HepG2 (cell line): ENCODE results near the gene TM2D1. TPM values are rescaled to one million over a fixed set of nuclear protein-coding genes. Genes with fewer than 3 reads are reported as not detected.

ENCODE experiments used
- ATAC-seq: fragments of 200-7000 bp; cut with Tn5 transposase; 3 replicates; pipeline ENCODE4 v1.9.1; 2020; ENCODE audit warnings: mild to moderate bottlenecking, moderate library complexity
- BruUV-seq: library from RNA; stranded (reverse); fragments of 400-500 nt; replicated peaks from 2 replicates; lab custom pipeline; 2021; lab: Mats Ljungman, UMichigan
- CTCF ChIA-PET: fragments of 300-600 bp; formaldehyde crosslinking; extraction: SDS; loops from one replicate; lab custom pipeline; 2021; ENCODE audit warnings: low total read pairs, inconsistent platforms, low intra/inter-chr PET ratio; lab: Yijun Ruan, JAX
- POLR2A ChIA-PET: fragments of 350-600 bp; sonication (Branson Sonifier 250); formaldehyde crosslinking; loops from one replicate; lab custom pipeline; 2020; ENCODE audit warnings: antibody characterized with exemption, inconsistent platforms; lab: Yijun Ruan, JAX
- DNase-seq: peaks from one replicate; pipeline ENCODE4 v3.0.0-alpha.2; 2015; ENCODE audit warnings: low spot score
- FAIRE-seq: peaks from 3 replicates; lab custom pipeline; 2011; peaks lifted over from hg19 to GRCh38; lab: Jason Lieb, UNC
- H2AFZ ChIP-seq: one replicate; pipeline ENCODE4 v1.6.1; 2011; ENCODE audit warnings: low read length, inconsistent platforms
- H3K27ac ChIP-seq: fragments of 300-600 bp; 3 replicates; pipeline ENCODE4 v1.8.0; 2011; ENCODE audit warnings: mixed run types, mild to moderate bottlenecking, mixed read lengths, low read length, inconsistent platforms; ENCODE audit not compliant: insufficient read depth; ENCODE audit errors: extremely low read length
- H3K27me3 ChIP-seq, 2 experiments: fragments of 200-600 bp in 1 of 2; 2 replicates in 1 of 2; 3 replicates in 1 of 2; pipeline versions ENCODE4 v1.6.0 to v1.8.0; 2011; ENCODE audit warnings: low read length in 2 of 2, mild to moderate bottlenecking in 2 of 2, moderate library complexity in 2 of 2, inconsistent platforms in 1 of 2; ENCODE audit not compliant: insufficient read depth in 2 of 2, control insufficient read depth in 1 of 2
- H3K36me3 ChIP-seq, 2 experiments: fragments of 200-600 bp in 1 of 2; replicated peaks in 1 of 2; 2 replicates in 1 of 2; 3 replicates in 1 of 2; pipeline versions ENCODE4 v1.5.1 to v1.8.0; 2011; ENCODE audit warnings: low read length in 2 of 2, inconsistent platforms in 1 of 2; ENCODE audit not compliant: insufficient read depth in 2 of 2, control insufficient read depth in 1 of 2
- H3K4me1 ChIP-seq: 2 replicates; pipeline ENCODE4 v1.5.1; 2012; ENCODE audit warnings: low read length, inconsistent platforms; ENCODE audit not compliant: insufficient read depth
- H3K4me2 ChIP-seq: 2 replicates; pipeline ENCODE4 v1.6.0; 2011; ENCODE audit warnings: low read depth, low read length, inconsistent platforms
- H3K4me3 ChIP-seq, 3 experiments: fragments of 200-600 bp in 1 of 3; sonication (generic), shearing (Covaris generic) in 1 of 3; replicated peaks in 1 of 3; 2 replicates each; pipeline ENCODE4 v1.5.1; 2011 to 2016; ENCODE audit warnings: low read length in 3 of 3, inconsistent platforms in 2 of 3, low read depth in 2 of 3, mild to moderate bottlenecking in 2 of 3, control low read depth in 1 of 3, mixed read lengths in 1 of 3; ENCODE audit not compliant: insufficient read depth in 1 of 3
- H3K79me2 ChIP-seq: one replicate; pipeline ENCODE4 v1.6.1; 2011; ENCODE audit warnings: low read length, inconsistent platforms; ENCODE audit not compliant: insufficient read depth
- H3K9ac ChIP-seq: 2 replicates; pipeline ENCODE4 v1.6.0; 2011; ENCODE audit warnings: mild to moderate bottlenecking, low read depth, low read length, inconsistent platforms; ENCODE audit not compliant: insufficient read depth
- H3K9me3 ChIP-seq: 2 replicates; pipeline ENCODE4 v1.5.1; 2012; ENCODE audit warnings: mild to moderate bottlenecking, low read length
- H4K20me1 ChIP-seq: 2 replicates; pipeline ENCODE4 v1.6.0; 2011; ENCODE audit warnings: inconsistent platforms, mild to moderate bottlenecking, low read length, moderate library complexity; ENCODE audit not compliant: insufficient read depth
- CENPBD1 ChIP-seq: sonication (generic); formaldehyde crosslinking; IDR thresholded peaks from 2 replicates; pipeline ENCODE4 v1.8.0; 2022; ENCODE audit warnings: missing genetic modification reagents, low read depth, mild to moderate bottlenecking, borderline replicate concordance
- GFI1 ChIP-seq: sonication (generic); formaldehyde crosslinking; IDR thresholded peaks from 2 replicates; pipeline ENCODE4 v1.5.0; 2020; ENCODE audit warnings: missing genetic modification reagents, mild to moderate bottlenecking, borderline replicate concordance
- KDM2A ChIP-seq: sonication (generic); formaldehyde crosslinking; IDR thresholded peaks from 2 replicates; pipeline ENCODE4 v1.4.0; 2020; ENCODE audit warnings: low read depth, missing genetic modification reagents, borderline replicate concordance
- KLF15 ChIP-seq: sonication (generic); formaldehyde crosslinking; IDR thresholded peaks from 2 replicates; pipeline ENCODE4 v1.8.1; 2023; ENCODE audit warnings: borderline replicate concordance, mild to moderate bottlenecking, inconsistent platforms, missing genetic modification reagents, mixed read lengths
- MYC ChIP-seq: sonication (generic); formaldehyde crosslinking; IDR thresholded peaks from 2 replicates; pipeline ENCODE4 v1.9.0; 2021; ENCODE audit warnings: missing genetic modification reagents, borderline replicate concordance
- NKX3-1 ChIP-seq: sonication (generic); formaldehyde crosslinking; IDR thresholded peaks from 2 replicates; pipeline ENCODE4 v1.5.0; 2020; ENCODE audit warnings: missing genetic modification reagents
- PITX1 ChIP-seq: sonication (generic); formaldehyde crosslinking; IDR thresholded peaks from 2 replicates; pipeline ENCODE4 v1.5.1; 2020; ENCODE audit warnings: mild to moderate bottlenecking, missing genetic modification reagents
- TAF1 ChIP-seq: sonication (generic); formaldehyde crosslinking; IDR thresholded peaks from 2 replicates; pipeline ENCODE4 v1.4.0; 2020; ENCODE audit warnings: missing genetic modification reagents
- ZFP36 ChIP-seq: fragments of 150-350 bp; IDR thresholded peaks from 2 replicates; pipeline ENCODE4 v1.6.1; 2018; ENCODE audit warnings: borderline replicate concordance, low read length, low read depth; ENCODE audit not compliant: partially characterized antibody
- ZNF205 ChIP-seq: IDR thresholded peaks from 2 replicates; pipeline ENCODE4 v1.6.1; 2018; ENCODE audit warnings: missing biosample characterization, missing genetic modification reagents
- ZNF879 ChIP-seq: sonication (generic); formaldehyde crosslinking; IDR thresholded peaks from 2 replicates; pipeline ENCODE4 v1.8.1; 2023; ENCODE audit warnings: missing genetic modification reagents
- WGBS: methylation state at CpG from one replicate; pipeline ENCODE4 v1.1.6; 2017; ENCODE audit warnings: low lambda C conversion rate; 5-methylcytosine and 5-hydroxymethylcytosine counted together
- in situ Hi-C: cut with HindIII; loops from 2 replicates; pipeline ENCODE4 v1.10.0; 2017; ENCODE audit warnings: low pct_unique_long_range_greater_than_20kb; ENCODE audit not compliant: extremely low pct_ligation_motif_present
- intact Hi-C: fragments of 100-400 bp; cut with micrococcal nuclease; formaldehyde crosslinking; loops from one replicate; pipeline ENCODE4 v1.10.0; 2022; ENCODE audit not compliant: unreplicated experiment
- polyA plus RNA-seq, 8 experiments: library from polyadenylated mRNA; depleted of rRNA in 3 of 8; stranded (reverse) in 7 of 8; unstranded in 1 of 8; fragments of >200 nt; fragmentation: Illumina TruSeq in 4 of 8; extraction: Trizol in 4 of 8; gene quantifications; 2 replicates each; pipeline versions ENCODE4 v1.2.1 to v1.2.3, GENCODE V29; 2011 to 2016; ENCODE audit warnings: low read depth in 4 of 8, missing spikeins in 1 of 8, mixed read lengths in 1 of 8; ENCODE audit not compliant: insufficient read depth in 1 of 8
- total RNA-seq, 5 experiments: library from RNA; depleted of rRNA; stranded (reverse); fragments of >200 nt; fragmentation: Illumina TruSeq; extraction: Trizol; gene quantifications; 2 replicates each; pipeline ENCODE4 v1.2.3, GENCODE V29; 2016; ENCODE audit warnings: low read depth in 1 of 5
- TF ChIP-seq, protein P1 (sequence below): sonication (generic); formaldehyde crosslinking; IDR thresholded peaks from 2 replicates; pipeline ENCODE4 v1.4.0; 2020; ENCODE audit warnings: missing genetic modification reagents

TM2D1 gene
- total and polyA plus RNA-seq, 2 of the 13 experiments (the other 11 are each of a cell fraction or from before 2014, with no cell fraction given), result 26.6 to 49.0 TPM

- TF ChIP-seq CENPBD1 (CRISPR knock-in tag), result no peak
- TF ChIP-seq MYC (CRISPR knock-in tag), result no peak
- no peak for TF ChIP-seq ZNF205 (CRISPR knock-in tag)
- TF ChIP-seq ZNF879, result no peak
- no peak for TF ChIP-seq GFI1 (CRISPR knock-in tag)
These were observed 84.1 kb downstream of the TM2D1 start (continued) for GRCh38 chr1:61640531-61641530.

GRCh38 chr1:61639608-61640336 lies 85.2 kb downstream of the TM2D1 start:
- Histone ChIP-seq H3K4me3 (no peak overlapping the region), H2AFZ (no peak overlapping the region), H3K9me3 (no peaks in the 10 kb centered on the region), H3K36me3 (no peaks in the 10 kb centered on the region), H3K4me2 (no peak overlapping the region), H4K20me1 (no peaks in the 10 kb centered on the region), H3K79me2 (no peaks in the 10 kb centered on the region), H3K27ac (no peak overlapping the region), H3K9ac (no peak overlapping the region), H3K27me3 (peaks cover 0 to 30% of the 10 kb centered on the region in 2 experiments; a peak in 3 of 5 replicates), H3K4me1 (no peaks in the 10 kb centered on the region)
- 46% methylated on average over 11 of the region's 11 CpGs for WGBS
- ChIA-PET POLR2A (no interaction called here), CTCF (no interaction called here)
- no TSS peak for BruUV-seq
- intact Hi-C loops, result no loop called here
- in situ Hi-C loops, result loop anchor here (10.0 kb wide), 1 partner anchor 665 kb away; no protein-coding TSS in a partner anchor
- FAIRE-seq (no peak), ATAC-seq (no peak), DNase-seq (no peak)
- no peak for TF ChIP-seq NKX3-1 (CRISPR knock-in tag)
- no peak for TF ChIP-seq KLF15 (CRISPR knock-in tag)
- TF ChIP-seq KDM2A (CRISPR knock-in tag), result no peak
- TF ChIP-seq TAF1 (CRISPR knock-in tag), result no peak
- TF ChIP-seq, protein P1, sequence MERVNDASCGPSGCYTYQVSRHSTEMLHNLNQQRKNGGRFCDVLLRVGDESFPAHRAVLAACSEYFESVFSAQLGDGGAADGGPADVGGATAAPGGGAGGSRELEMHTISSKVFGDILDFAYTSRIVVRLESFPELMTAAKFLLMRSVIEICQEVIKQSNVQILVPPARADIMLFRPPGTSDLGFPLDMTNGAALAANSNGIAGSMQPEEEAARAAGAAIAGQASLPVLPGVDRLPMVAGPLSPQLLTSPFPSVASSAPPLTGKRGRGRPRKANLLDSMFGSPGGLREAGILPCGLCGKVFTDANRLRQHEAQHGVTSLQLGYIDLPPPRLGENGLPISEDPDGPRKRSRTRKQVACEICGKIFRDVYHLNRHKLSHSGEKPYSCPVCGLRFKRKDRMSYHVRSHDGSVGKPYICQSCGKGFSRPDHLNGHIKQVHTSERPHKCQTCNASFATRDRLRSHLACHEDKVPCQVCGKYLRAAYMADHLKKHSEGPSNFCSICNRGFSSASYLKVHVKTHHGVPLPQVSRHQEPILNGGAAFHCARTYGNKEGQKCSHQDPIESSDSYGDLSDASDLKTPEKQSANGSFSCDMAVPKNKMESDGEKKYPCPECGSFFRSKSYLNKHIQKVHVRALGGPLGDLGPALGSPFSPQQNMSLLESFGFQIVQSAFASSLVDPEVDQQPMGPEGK (CRISPR knock-in tag), result no peak
- no peak for TF ChIP-seq ZFP36
- no peak for TF ChIP-seq PITX1
